ENCODE data around the gene ALG8.
A peak's percentile ranks its signal among the peaks of the same experiment; 100 is the strongest.

ALG8 gene

DNA sequence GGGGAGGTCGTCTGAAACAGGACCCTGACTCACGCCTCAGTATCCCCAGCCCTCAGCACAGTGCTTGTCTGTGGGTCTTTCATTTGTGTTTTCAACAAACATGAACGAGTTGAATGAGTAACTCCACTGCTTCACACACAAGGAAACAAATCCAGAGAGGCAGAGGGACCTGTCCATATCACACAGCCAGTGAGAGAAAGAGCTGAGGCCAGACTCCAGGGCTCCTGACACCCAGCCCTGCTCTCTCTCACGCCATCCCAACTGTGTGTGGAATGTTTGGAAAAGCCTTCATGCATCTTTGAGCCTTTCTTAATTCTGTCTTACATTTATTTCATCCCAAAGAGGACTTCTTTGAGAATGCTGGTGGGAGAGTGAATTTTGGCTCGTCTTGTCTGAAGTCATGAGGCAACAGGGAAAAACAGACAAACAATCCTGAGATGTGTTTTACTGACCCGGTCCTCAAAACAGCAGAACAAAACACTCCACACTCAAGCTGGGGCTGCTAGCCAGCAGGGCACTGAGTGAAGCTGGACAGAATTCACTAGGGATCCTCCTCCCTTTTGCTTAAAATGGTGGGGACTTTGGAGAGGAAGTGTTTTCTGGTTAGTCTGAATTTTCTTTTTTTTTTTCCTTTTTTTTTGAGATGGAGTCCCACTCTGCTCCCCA is 19.7 kb upstream of the ALG8 start:
- no peak for DNase-seq

DNA sequence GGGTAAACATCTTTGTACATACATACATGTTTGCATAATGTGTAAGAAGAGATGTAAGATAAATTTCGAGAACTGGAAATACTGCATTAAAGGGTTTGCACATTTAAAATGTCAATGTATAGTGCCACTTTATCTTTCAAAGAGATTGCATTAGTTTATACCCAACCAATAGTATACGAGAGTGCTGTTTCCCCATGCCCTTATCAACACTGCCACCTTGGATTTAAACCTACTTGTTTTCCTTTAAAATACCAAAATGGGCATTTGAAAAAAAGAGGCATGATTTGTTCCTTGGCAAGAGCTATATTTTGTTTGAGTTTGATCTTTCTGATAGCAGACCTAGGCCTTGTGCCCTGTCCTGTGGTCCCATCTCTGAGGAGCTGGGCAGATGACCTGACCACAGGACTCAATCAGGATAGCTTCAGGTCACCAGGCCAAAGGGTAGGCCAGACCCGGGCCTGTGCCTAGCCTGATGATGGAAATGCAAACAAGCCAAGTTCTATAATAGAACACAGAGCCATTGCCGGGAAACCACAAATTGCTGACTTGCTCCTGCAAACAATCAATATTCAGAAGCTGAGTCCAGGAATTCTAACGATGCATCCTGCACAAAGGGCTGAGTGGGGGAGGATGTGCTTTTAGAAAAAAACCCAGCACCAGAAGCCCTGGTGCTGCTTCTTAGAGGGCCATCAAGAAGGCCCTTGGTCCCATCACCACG is 16.9 kb upstream of the ALG8 start:
- DNase-seq = no peak

DNA sequence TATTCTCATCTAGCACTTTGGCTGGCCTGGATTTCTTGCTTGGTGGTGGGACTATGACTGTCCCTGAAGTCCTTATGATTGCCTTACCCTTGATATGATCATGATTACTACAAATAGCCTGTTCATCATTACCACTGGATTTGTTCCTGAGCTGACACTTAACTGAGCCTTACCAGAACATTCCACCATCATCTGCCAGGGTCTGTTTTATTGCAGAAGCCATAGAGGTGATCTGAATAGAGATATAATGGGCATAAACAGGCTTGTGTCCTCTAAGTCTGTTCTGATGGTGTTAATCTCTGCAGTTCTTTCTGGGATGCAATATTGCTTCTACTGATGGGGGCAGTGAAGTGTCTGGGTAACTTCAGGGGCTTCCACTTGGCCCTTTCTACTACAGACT is 12.4 kb upstream of the ALG8 start:
- no peak for DNase-seq

DNA sequence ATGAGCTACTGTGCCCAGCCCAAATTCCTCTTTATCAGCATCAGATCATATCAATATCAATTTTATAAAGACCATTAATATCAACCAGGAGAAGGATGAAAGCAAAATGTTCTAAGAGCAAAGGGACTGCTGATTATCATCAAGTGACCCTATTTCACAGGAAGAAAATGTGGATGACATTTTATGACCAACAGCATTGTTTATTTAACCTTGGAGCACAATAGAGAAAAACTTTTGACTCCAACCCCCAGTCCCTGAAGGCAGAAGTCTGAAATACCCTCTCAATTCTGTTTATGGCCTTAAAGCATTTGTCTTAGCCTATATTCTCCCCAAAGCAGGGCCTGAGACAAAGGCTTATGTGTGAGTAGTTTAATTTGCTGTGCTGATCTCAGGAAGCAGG is 11.3 kb upstream of the ALG8 start:
- no peak for DNase-seq

GRCh38 chr11:78150346-78150745 is 10.9 kb upstream of the ALG8 start:
- no peak for DNase-seq

DNA sequence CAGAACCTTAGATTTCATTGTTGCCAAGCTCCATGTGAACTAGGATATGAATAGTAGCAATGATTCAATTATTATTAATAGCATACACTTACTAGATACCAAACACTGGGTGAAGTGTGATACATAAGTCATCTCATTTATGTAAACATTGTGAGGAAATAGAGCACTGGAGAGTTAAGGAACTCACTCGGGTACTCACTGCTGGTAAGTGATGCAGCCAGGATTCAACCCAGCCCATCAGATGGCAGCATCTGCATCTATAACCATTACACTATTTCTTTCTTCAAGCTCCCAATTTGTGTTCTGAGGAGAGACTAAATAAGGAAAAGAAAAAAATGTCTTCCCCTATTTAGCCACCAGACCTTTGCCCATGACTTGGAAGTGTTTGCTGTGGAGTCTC is 10.2 kb upstream of the ALG8 start:
- DNase-seq = no peak

DNA sequence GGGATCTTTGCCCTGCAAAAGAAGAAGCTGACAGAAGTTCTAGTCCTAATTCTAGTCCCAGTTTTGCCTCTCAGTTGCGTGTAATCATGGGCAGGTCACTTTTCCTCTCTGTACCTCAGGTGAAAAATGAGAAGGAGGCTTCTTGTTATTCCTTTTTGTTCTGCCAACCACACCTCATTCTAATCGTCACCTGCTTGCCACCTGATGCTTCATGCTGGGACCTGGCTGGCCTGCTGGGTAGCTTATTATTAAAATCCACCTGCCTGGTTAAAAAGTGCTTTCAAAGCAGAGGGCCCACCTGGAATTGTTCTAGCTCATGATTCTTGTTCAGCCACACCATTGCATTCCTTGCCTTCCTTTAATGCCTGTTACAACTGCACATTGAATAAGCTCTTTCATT is 8.4 kb upstream of the ALG8 start:
- no peak for DNase-seq

DNA sequence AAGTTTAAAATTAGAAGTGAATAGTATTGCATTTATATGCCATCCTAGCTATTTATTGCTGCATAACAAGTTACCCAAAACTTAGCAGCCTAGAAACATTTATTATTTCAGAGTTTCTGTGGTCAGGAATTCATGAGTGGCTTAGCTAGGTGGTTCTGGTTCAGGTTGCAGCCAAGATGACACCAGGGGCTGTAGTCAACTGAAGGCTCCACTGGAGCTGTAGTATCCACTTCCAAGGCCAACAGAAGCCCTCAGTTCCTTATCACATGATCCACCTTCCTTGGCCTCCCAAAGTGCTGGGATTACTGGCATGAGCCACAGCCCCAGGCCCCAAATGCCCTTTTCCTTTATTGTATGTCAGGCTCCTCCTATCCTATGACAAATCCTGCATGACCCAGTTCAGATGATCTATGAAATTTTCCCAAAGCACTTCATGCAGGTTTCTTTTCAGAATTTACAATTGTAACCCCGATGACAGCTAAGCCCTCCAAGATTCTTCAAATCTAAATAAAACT is 6.1 kb upstream of the ALG8 start:
- no peak for DNase-seq

- no peak for DNase-seq
Observed at GRCh38 chr11:78140392-78141077, 1.1 kb upstream of the ALG8 start.

- DNase-seq = peak; percentile 31
Observed at GRCh38 chr11:78138694-78139421, 568 bp downstream of the ALG8 start.

- no peak for DNase-seq
Observed at GRCh38 chr11:78138291-78138690, 1.1 kb downstream of the ALG8 start.

- DNase-seq = no peak
Observed at GRCh38 chr11:78132475-78132874, 7.0 kb downstream of the ALG8 start.

- no peak for DNase-seq
Observed at GRCh38 chr11:78131956-78132355, 7.5 kb downstream of the ALG8 start.

GRCh38 chr11:78127403-78127802 is 12.0 kb downstream of the ALG8 start:
- DNase-seq = no peak

- no peak for DNase-seq
Observed at GRCh38 chr11:78112582-78113275, 26.7 kb downstream of the ALG8 start.

- no peak for DNase-seq
Observed at GRCh38 chr11:78111298-78111697, 28.1 kb downstream of the ALG8 start.

- no peak for DNase-seq
Observed at GRCh38 chr11:78110830-78111229, 28.6 kb downstream of the ALG8 start.

- no peak for DNase-seq
Observed at GRCh38 chr11:78110351-78110750, 29.1 kb downstream of the ALG8 start.

GRCh38 chr11:78109081-78110015 is 30.1 kb downstream of the ALG8 start:
- DNase-seq = no peak

- DNase-seq = no peak
Observed at GRCh38 chr11:78100676-78101472, 38.6 kb downstream of the ALG8 start.

DNA sequence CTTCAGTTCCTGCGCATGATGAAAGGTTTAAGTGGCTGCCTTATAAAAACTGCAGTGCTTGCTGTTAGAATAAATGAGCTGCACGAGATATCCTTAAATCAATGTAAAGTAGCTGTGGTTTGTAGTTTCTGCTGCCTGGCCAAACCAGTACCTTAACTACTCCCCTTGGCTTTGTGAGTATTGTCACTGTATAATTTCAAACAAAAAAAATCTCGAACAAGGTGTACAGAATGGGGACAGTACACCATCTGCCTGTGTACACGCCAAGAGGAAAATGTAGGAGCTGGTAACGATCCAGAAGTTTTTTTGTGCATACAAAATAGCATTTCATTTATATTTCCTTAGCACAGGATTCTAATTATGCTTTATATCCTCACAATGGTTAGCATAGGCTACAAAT is 39.2 kb downstream of the ALG8 start:
- no peak for DNase-seq
